Retinal pigment epithelial cell (primary cell): ENCODE data around the gene SDF4.

ENCODE experiments used
- DNase-seq: peaks from one replicate; pipeline ENCODE4 v3.0.0-alpha.2; 2010; ENCODE audit warnings: low read depth
- H3K4me3 ChIP-seq: 2 replicates; pipeline ENCODE4 v1.5.1; 2011; ENCODE audit warnings: mild to moderate bottlenecking, low read length, control low read depth, moderate library complexity
- TF ChIP-seq, protein P1 (sequence below): conservative IDR thresholded peaks from 2 replicates; pipeline ENCODE4 v1.5.1; 2011; ENCODE audit warnings: low read depth, low read length, control low read depth, inconsistent platforms

Gene SDF4

DNA sequence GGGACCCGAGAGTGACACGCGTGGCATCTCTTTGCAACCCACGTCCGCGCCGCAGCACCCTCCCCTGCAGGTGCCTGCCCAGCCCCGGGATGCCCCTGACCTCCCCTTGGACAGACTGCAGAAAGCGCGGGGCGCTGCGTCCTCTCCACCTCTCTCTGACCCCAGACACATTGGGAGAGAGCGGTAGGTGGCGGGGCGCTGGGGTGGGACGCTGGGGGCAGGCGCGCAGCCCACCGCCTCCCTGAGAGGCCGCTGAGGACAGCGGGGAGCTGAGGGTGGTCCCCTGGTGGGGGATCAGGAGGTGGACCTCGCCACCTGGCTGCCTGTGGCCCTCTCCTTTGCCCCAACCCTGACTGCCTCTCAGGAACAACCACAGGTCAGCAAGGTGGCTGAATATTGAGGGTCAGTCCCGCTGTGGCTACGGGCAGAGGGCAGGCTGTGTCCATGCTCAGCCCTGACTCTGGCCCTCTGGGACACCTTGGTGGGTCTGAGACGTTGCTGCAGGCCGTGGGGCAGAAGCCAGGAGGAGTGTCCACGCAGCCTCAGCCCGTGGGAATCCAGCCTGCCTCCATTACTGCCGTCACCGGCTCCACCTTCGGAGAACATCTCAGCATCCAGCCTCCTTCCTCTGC lies 42.6 kb upstream of the SDF4 start:
- TF ChIP-seq, protein P1, sequence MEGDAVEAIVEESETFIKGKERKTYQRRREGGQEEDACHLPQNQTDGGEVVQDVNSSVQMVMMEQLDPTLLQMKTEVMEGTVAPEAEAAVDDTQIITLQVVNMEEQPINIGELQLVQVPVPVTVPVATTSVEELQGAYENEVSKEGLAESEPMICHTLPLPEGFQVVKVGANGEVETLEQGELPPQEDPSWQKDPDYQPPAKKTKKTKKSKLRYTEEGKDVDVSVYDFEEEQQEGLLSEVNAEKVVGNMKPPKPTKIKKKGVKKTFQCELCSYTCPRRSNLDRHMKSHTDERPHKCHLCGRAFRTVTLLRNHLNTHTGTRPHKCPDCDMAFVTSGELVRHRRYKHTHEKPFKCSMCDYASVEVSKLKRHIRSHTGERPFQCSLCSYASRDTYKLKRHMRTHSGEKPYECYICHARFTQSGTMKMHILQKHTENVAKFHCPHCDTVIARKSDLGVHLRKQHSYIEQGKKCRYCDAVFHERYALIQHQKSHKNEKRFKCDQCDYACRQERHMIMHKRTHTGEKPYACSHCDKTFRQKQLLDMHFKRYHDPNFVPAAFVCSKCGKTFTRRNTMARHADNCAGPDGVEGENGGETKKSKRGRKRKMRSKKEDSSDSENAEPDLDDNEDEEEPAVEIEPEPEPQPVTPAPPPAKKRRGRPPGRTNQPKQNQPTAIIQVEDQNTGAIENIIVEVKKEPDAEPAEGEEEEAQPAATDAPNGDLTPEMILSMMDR = no peak
- DNase-seq = no peak
- peak overlapping the region; percentile 62 for H3K4me3 ChIP-seq

DNA sequence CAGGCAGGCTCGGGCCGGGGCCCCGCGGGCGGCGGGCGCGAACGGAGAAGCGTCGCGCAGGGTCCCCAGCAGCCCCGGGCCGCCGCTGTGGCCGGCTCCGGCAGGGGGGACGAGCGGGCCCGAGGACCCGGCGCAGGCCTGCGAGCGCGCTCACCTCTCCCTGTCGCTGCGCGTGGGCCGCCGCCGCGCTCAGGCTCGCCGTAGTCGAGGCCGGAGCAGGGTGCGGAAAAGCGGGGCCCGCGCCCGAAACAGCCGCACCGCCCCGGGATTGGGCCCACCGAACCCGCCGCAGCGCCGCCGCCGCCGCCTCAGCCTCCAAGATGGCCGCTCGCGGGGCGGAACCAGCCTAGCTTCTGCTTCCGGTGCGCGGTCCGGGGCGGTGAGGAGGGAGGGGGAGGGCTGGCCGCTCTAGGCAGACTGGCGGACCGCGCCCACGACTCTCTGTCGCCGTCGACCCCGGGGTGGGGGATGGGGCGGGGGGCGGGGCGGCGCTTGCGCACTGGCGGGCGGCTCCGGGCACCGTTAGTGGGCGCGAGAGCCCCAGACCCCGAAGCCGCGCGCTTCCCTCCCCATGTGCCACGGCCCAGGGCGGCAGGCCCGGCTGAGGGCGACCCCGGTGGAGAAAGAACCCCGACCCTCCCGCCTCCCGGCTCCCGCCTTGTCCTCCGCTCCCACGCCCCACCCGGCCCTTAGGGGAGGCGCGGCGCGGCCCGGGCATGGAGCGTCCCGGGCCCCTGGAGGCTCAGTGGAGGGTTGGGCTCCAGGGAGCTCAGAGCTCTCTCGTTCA lies 41.9 kb upstream of the SDF4 start, which contains the start of gene UBE2J2:
Gene UBE2J2 (minus strand): TSS at position 343 of the 787 bp plus-strand sequence. CDS start 5,862 bp downstream, outside the sequence.
- peak; percentile 58 for DNase-seq
- TF ChIP-seq, protein P1 = no peak

DNA sequence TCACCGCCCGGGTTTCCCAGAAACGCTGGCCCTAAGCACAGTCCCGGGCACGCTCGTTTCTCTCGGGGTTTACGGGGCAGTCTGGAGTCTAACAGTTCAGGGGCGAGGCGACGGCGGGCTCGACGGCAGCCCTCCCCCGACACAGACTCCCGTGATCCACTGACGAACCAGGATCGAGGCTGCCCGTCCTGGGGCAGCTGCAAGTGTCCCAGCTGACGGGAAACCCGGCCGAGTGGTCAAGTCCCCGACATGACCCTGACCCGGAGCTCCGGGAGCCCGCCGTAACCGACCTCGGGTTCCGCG lies 41.4 kb upstream of the SDF4 start:
- TF ChIP-seq, protein P1 = no peak
- no peak for DNase-seq
- peak overlapping the region; percentile 79 for H3K4me3 ChIP-seq

More for the DNA sequence above, 41.9 kb upstream of the SDF4 start, which contains the start of gene UBE2J2:
- H3K4me3 ChIP-seq = peak within 1 kb of the TSS; percentile 79

DNA sequence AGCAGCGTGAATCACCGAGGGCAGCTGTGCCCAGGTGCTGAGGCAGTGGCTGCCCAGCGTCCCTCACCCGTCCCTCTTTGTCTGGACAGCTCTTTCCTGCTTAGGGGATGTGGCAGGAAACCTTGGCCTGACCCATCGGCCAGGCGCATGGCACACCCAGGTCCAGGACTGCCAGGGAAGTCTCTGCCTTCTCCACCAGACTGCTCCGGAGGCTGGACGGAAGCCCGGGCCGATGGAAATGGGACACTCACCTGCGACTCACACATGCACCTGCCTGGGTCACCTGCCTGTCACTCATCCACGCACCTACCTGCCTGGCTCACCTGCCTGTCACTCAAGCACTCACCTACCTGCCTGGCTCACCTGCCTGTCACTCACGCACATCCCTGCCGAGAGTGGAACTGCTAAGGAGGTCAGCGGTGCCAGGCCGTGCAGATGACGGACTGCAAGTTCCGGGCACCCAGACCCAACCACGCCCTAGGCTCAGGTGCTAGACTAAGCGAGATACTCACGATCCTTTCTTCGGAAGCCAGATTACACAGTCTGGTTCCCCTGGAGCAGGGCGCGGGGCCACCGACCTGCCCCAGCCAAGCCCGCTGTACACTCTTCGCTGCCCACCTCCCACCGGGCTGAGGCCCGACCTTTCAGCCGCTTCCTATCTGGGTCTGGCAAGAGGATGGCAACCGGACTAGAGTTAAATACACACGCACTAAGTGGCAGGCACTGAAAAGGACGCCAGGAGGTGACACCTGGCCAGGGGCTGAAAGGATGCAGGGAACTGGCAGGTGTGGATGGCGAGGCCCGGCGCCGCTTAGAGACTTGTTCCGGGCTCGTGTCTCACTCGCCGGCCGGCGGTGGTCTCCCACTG lies 40.8 kb upstream of the SDF4 start:
- DNase-seq = no peak
- TF ChIP-seq, protein P1 = no peak
- peak overlapping the region; percentile 79 for H3K4me3 ChIP-seq

DNA sequence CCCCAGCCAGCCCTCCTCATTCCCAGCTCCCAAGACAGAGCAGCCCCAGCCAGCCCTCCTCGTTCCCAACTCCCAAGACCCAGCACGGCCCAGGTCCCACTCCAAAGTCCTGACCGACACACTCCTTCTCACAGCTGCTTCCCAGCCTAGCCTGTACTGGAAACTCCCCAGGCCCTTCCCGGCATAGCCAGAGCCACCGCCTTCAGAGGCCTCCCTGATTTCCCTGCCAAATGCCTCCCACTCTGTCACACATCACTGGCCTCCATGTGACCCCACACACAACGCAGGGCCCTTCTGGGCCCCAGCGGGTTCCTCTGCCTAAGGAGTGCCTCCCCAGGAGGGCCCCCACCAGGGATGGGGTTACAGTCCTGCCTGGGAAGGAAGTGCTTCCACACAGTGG lies 39.0 kb upstream of the SDF4 start:
- TF ChIP-seq, protein P1 = no peak
- H3K4me3 ChIP-seq = no peak overlapping the region
- DNase-seq = no peak

DNA sequence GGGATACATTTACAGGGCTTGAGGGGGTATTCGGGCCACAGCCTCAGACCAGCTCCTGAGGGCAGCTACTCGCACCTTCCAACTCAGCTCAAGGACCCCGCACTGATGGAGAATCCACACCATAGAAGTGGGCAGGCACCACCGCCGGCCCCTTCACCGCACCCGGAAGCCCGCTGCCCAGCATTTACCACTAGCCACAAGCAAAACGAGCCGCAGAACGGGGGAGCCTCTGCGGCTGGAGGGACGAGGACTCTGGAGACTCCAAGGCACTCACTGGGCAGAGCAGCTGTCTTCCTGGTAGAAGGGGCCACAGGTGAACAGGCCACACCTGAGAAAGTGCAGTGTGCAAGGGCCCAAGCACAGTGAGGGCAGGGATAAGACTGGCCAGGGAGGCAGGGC lies 36.5 kb upstream of the SDF4 start:
- TF ChIP-seq, protein P1 = no peak
- no peak overlapping the region for H3K4me3 ChIP-seq
- no peak for DNase-seq
